ENCODE data around the gene PSEN1.

The PSEN1 gene

GRCh38 chr14:73241481-73242165 lies 105.3 kb downstream of the PSEN1 start:
- DNase-seq, result no peak

- no peak for DNase-seq
Observed at GRCh38 chr14:73242357-73242901, 106.1 kb downstream of the PSEN1 start.

- DNase-seq, result no peak
Observed at GRCh38 chr14:73243341-73243740, 107.0 kb downstream of the PSEN1 start.

GRCh38 chr14:73243748-73244147 lies 107.4 kb downstream of the PSEN1 start:
- DNase-seq, result no peak

GRCh38 chr14:73244541-73245290 lies 108.4 kb downstream of the PSEN1 start:
- DNase-seq, result no peak

- peak; percentile 46 for DNase-seq
Observed at GRCh38 chr14:73245480-73246325, 109.4 kb downstream of the PSEN1 start.

GRCh38 chr14:73246387-73247150 lies 110.3 kb downstream of the PSEN1 start:
- DNase-seq, result no peak

GRCh38 chr14:73248108-73248868 lies 112.0 kb downstream of the PSEN1 start:
- no peak for DNase-seq

- no peak for DNase-seq
Observed at GRCh38 chr14:73249108-73249507, 112.8 kb downstream of the PSEN1 start.

GRCh38 chr14:73249564-73250316 lies 113.4 kb downstream of the PSEN1 start:
- no peak for DNase-seq

GRCh38 chr14:73250317-73250713 lies 114.0 kb downstream of the PSEN1 start:
- no peak for DNase-seq

GRCh38 chr14:73250781-73251500 lies 114.6 kb downstream of the PSEN1 start:
- no peak for DNase-seq

- no peak for DNase-seq
Observed at GRCh38 chr14:73251516-73252215, 115.4 kb downstream of the PSEN1 start.

- DNase-seq, result no peak
Observed at GRCh38 chr14:73252491-73253322, 116.4 kb downstream of the PSEN1 start.

- no peak for DNase-seq
Observed at GRCh38 chr14:73253323-73253610, 117.0 kb downstream of the PSEN1 start.

GRCh38 chr14:73253721-73254120 lies 117.4 kb downstream of the PSEN1 start:
- no peak for DNase-seq

- DNase-seq, result no peak
Observed at GRCh38 chr14:73254247-73255004, 118.1 kb downstream of the PSEN1 start.

GRCh38 chr14:73255005-73255400 lies 118.7 kb downstream of the PSEN1 start:
- DNase-seq, result no peak
